Thymus (tissue), 11 donors: ENCODE data around the gene PWWP2B. TPM values are rescaled to one million over a fixed set of nuclear protein-coding genes. Genes with fewer than 3 reads are reported as not detected.
"Not testable (repeated sequence)": the region's sequence is repeated elsewhere in the genome, so short reads cannot be mapped to it uniquely, and the experiment has no call there.

Experiments used
- DNase-seq, 9 donors: peaks; one replicate each; pipeline ENCODE4 v3.0.0-alpha.2; 2013; ENCODE audit warnings: low spot score in 9 of 9, low read depth in 6 of 9, missing footprints in 1 of 9
- H3K27ac ChIP-seq, 2 donors: one replicate each; pipeline ENCODE4 v1.5.1; 2013; ENCODE audit warnings: control low read depth in 1 of 2, low read depth in 1 of 2, low read length in 1 of 2, mild to moderate bottlenecking in 1 of 2, moderate library complexity in 1 of 2
- H3K27me3 ChIP-seq, 2 donors: one replicate each; pipeline ENCODE4 v1.5.1; 2013; ENCODE audit warnings: low read length in 1 of 2; ENCODE audit not compliant: control insufficient read depth in 2 of 2, insufficient read depth in 1 of 2
- H3K36me3 ChIP-seq, 2 donors: one replicate each; pipeline ENCODE4 v1.5.1; 2013; ENCODE audit warnings: low read length in 1 of 2, mild to moderate bottlenecking in 1 of 2, moderate library complexity in 1 of 2; ENCODE audit not compliant: control insufficient read depth in 2 of 2, insufficient read depth in 2 of 2
- H3K4me1 ChIP-seq, 2 donors: one replicate each; pipeline ENCODE4 v1.5.1; 2013; ENCODE audit warnings: low read length in 2 of 2; ENCODE audit not compliant: control insufficient read depth in 2 of 2, insufficient read depth in 2 of 2
- H3K4me3 ChIP-seq, 2 donors: one replicate each; pipeline ENCODE4 v1.5.1; 2013; ENCODE audit warnings: low read length in 2 of 2, control low read depth in 1 of 2, mild to moderate bottlenecking in 1 of 2
- H3K9me3 ChIP-seq, 2 donors: one replicate each; pipeline ENCODE4 v1.5.1; 2013; ENCODE audit warnings: low read length in 1 of 2, mild to moderate bottlenecking in 1 of 2; ENCODE audit not compliant: control insufficient read depth in 2 of 2, insufficient read depth in 1 of 2
- WGBS: extraction: QIAGEN DNeasy Blood & Tissue Kit; methylation state at CpG from one replicate; pipeline ENCODE4 v1.1.7; 2013; 5-methylcytosine and 5-hydroxymethylcytosine counted together
- polyA plus RNA-seq: library from polyadenylated mRNA; stranded (reverse); fragments of 200-250 nt; gene quantifications from one replicate; pipeline ENCODE4 v1.2.3, GENCODE V29; 2013
- total RNA-seq: library from RNA; stranded (reverse); fragments of 120-200 nt; gene quantifications from one replicate; pipeline ENCODE4 v1.2.4, GENCODE V29; 2013
- donor health status: healthy.

PWWP2B gene
- total and polyA plus RNA-seq, 2 donors, result 5.1 to 9.8 TPM

- DNase-seq, result no peak
- H3K27me3 ChIP-seq, result no peaks in the 10 kb centered on the region
- no peak overlapping the region for H3K27ac ChIP-seq
- 54% methylated on average over 18 of the region's 18 CpGs for WGBS
- no peak overlapping the region for H3K4me3 ChIP-seq
- H3K4me1 ChIP-seq, result peaks cover 3 to 14% of the 10 kb centered on the region in 2 donors
- H3K9me3 ChIP-seq, result no peaks in the 10 kb centered on the region
- H3K36me3 ChIP-seq, result no peaks in the 10 kb centered on the region
Observed at GRCh38 chr10:132429281-132430230, 32.6 kb downstream of the PWWP2B start.

- Histone ChIP-seq H3K4me3 (no peak overlapping the region), H3K27me3 (no peaks in the 10 kb centered on the region), H3K27ac (no peak overlapping the region), H3K4me1 (peaks cover 3 to 14% of the 10 kb centered on the region in 2 donors), H3K36me3 (no peaks in the 10 kb centered on the region), H3K9me3 (no peaks in the 10 kb centered on the region)
- DNase-seq, result no peak
- WGBS, result 92% methylated on average over 8 of the region's 8 CpGs
Observed at GRCh38 chr10:132430231-132430743, 33.3 kb downstream of the PWWP2B start.

- Histone ChIP-seq H3K4me1 (peaks cover 3 to 14% of the 10 kb centered on the region in 2 donors), H3K9me3 (no peaks in the 10 kb centered on the region), H3K27me3 (no peaks in the 10 kb centered on the region), H3K36me3 (no peaks in the 10 kb centered on the region), H3K27ac (no peak overlapping the region), H3K4me3 (no peak overlapping the region)
- no peak for DNase-seq
- 96% methylated on average over 8 of the region's 8 CpGs for WGBS
Observed at GRCh38 chr10:132430861-132431271, 33.9 kb downstream of the PWWP2B start.

- no peak for DNase-seq
- Histone ChIP-seq H3K27me3 (no peaks in the 10 kb centered on the region), H3K9me3 (no peaks in the 10 kb centered on the region), H3K4me3 (no peak overlapping the region), H3K36me3 (no peaks in the 10 kb centered on the region), H3K4me1 (peaks cover 3 to 14% of the 10 kb centered on the region in 2 donors), H3K27ac (no peak overlapping the region)
- 93% methylated on average over 12 of the region's 12 CpGs for WGBS
Observed at GRCh38 chr10:132431537-132432175, 34.7 kb downstream of the PWWP2B start.

GRCh38 chr10:132432176-132432540 is 35.2 kb downstream of the PWWP2B start:
- 97% methylated on average over 12 of the region's 12 CpGs for WGBS
- Histone ChIP-seq H3K27me3 (no peaks in the 10 kb centered on the region), H3K4me1 (peaks cover 3 to 14% of the 10 kb centered on the region in 2 donors), H3K9me3 (no peaks in the 10 kb centered on the region), H3K27ac (no peak overlapping the region), H3K4me3 (no peak overlapping the region), H3K36me3 (no peaks in the 10 kb centered on the region)
- DNase-seq, result no peak

- Histone ChIP-seq H3K9me3 (no peaks in the 10 kb centered on the region), H3K27me3 (no peaks in the 10 kb centered on the region), H3K27ac (no peak overlapping the region), H3K4me3 (no peak overlapping the region), H3K36me3 (no peaks in the 10 kb centered on the region), H3K4me1 (peaks cover 3 to 19% of the 10 kb centered on the region in 2 donors)
- WGBS, result 98% methylated on average over 21 of the region's 21 CpGs
- no peak for DNase-seq
Observed at GRCh38 chr10:132433671-132434340, 36.8 kb downstream of the PWWP2B start.

GRCh38 chr10:132434405-132435005 is 37.5 kb downstream of the PWWP2B start:
- 35% methylated on average over 12 of the region's 12 CpGs for whole genome bisulfite sequencing
- H3K27ac ChIP-seq, result no peak overlapping the region
- no peaks in the 10 kb centered on the region for H3K9me3 ChIP-seq
- peaks cover 3 to 13% of the 10 kb centered on the region in 2 donors for H3K4me1 ChIP-seq
- no peaks in the 10 kb centered on the region for H3K27me3 ChIP-seq
- no peak overlapping the region for H3K4me3 ChIP-seq
- no peaks in the 10 kb centered on the region for H3K36me3 ChIP-seq
- DNase-seq, result peak in 1 of 9 donors; percentile 59

GRCh38 chr10:132435320-132435719 is 38.3 kb downstream of the PWWP2B start:
- H3K27me3 ChIP-seq, H3K27ac ChIP-seq, H3K4me1 ChIP-seq, H3K9me3 ChIP-seq, H3K4me3 ChIP-seq, DNase-seq, H3K36me3 ChIP-seq: not testable (repeated sequence)
- WGBS, result 97% methylated on average over 5 of the region's 5 CpGs
